ENCODE results near the gene KCNMA1.

The KCNMA1 gene

DNA sequence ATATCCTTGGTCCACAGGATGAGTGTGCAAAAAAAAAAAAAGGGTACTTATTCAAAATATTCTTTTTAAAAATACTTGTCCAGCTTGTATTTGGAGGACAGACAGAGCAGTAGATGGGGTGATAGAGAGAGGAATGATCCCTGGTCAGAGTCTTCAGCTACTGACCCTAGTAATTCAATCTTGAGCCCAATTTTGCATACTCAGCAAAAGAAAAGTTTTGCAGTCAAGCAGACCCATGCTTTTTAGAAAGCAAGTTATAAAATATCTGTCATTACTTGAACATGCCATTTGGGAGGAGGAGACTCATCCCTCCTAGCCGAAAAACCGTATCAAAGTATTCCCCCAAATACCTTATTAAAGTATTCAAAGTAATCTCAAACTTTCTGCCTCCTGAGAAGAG, 585.0 kb downstream of the KCNMA1 start:
- Histone ChIP-seq H3K36me3 (ENCODE audit: control insufficient read depth in 2 of 2, insufficient read depth in 2 of 2, low read length in 2 of 2) (peaks cover 0 to 7% of the 10 kb centered on the region in 2 donors), H3K27ac (ENCODE audit: low read length) (no peak overlapping the region), H3K4me3 (ENCODE audit: low read length in 2 of 2) (no peak overlapping the region), H3K9ac (ENCODE audit: low read length in 2 of 2) (no peak overlapping the region), H3K4me1 (ENCODE audit: control insufficient read depth, insufficient read depth, low read length) (no peaks in the 10 kb centered on the region), H3K9me3 (ENCODE audit: control insufficient read depth in 2 of 2, low read length in 2 of 2) (no peaks in the 10 kb centered on the region), H3K27me3 (ENCODE audit: control insufficient read depth in 1 of 2, insufficient read depth in 2 of 2, low read length in 2 of 2) (no peaks in the 10 kb centered on the region)

GRCh38 chr10:77051837-77052236, 585.8 kb downstream of the KCNMA1 start:
- Histone ChIP-seq H3K27me3 (ENCODE audit: control insufficient read depth in 1 of 2, insufficient read depth in 2 of 2, low read length in 2 of 2) (no peaks in the 10 kb centered on the region), H3K4me1 (ENCODE audit: control insufficient read depth, insufficient read depth, low read length) (no peaks in the 10 kb centered on the region), H3K36me3 (ENCODE audit: control insufficient read depth in 2 of 2, insufficient read depth in 2 of 2, low read length in 2 of 2) (peaks cover 0 to 7% of the 10 kb centered on the region in 2 donors), H3K9ac (ENCODE audit: low read length in 2 of 2) (no peak overlapping the region), H3K9me3 (ENCODE audit: control insufficient read depth in 2 of 2, low read length in 2 of 2) (no peaks in the 10 kb centered on the region), H3K4me3 (ENCODE audit: low read length in 2 of 2) (no peak overlapping the region), H3K27ac (ENCODE audit: low read length) (no peak overlapping the region)

GRCh38 chr10:77049896-77050295, 587.7 kb downstream of the KCNMA1 start:
- peaks cover 0 to 7% of the 10 kb centered on the region in 2 donors for H3K36me3 ChIP-seq (ENCODE audit: control insufficient read depth in 2 of 2, insufficient read depth in 2 of 2, low read length in 2 of 2)
- no peak overlapping the region for H3K4me3 ChIP-seq (ENCODE audit: low read length in 2 of 2)
- no peaks in the 10 kb centered on the region for H3K9me3 ChIP-seq (ENCODE audit: control insufficient read depth in 2 of 2, low read length in 2 of 2)
- H3K27me3 ChIP-seq (ENCODE audit: control insufficient read depth in 1 of 2, insufficient read depth in 2 of 2, low read length in 2 of 2) = no peaks in the 10 kb centered on the region
- no peaks in the 10 kb centered on the region for H3K4me1 ChIP-seq (ENCODE audit: control insufficient read depth, insufficient read depth, low read length)
- no peak overlapping the region for H3K27ac ChIP-seq (ENCODE audit: low read length)
- H3K9ac ChIP-seq (ENCODE audit: low read length in 2 of 2) = no peak overlapping the region

DNA sequence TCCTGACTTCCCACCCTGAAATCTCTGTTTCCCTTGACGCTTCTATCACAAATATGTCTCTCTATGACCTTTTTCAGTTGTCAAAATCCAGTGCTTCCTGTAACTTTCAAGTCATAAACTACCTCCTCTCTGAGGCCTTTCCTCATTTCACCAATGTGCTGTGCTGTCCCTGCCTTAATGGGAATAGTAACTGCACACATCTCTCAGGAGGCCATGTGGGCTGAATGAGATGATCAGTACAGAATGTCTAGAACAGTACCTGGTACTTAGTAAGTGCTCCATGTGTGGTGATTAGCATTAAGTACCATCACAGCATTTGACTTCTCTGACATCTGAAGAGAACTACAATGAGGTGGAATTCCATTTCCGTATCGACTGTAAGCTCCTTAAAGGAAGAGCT, 588.5 kb downstream of the KCNMA1 start:
- Histone ChIP-seq H3K36me3 (ENCODE audit: control insufficient read depth in 2 of 2, insufficient read depth in 2 of 2, low read length in 2 of 2) (peaks cover 0 to 7% of the 10 kb centered on the region in 2 donors), H3K27me3 (ENCODE audit: control insufficient read depth in 1 of 2, insufficient read depth in 2 of 2, low read length in 2 of 2) (no peaks in the 10 kb centered on the region), H3K27ac (ENCODE audit: low read length) (no peak overlapping the region), H3K4me1 (ENCODE audit: control insufficient read depth, insufficient read depth, low read length) (no peaks in the 10 kb centered on the region), H3K9ac (ENCODE audit: low read length in 2 of 2) (no peak overlapping the region), H3K9me3 (ENCODE audit: control insufficient read depth in 2 of 2, low read length in 2 of 2) (no peaks in the 10 kb centered on the region), H3K4me3 (ENCODE audit: low read length in 2 of 2) (no peak overlapping the region)

- H3K4me3 ChIP-seq (ENCODE audit: low read length in 2 of 2) = no peak overlapping the region
- H3K27ac ChIP-seq (ENCODE audit: low read length) = no peak overlapping the region
- H3K4me1 ChIP-seq (ENCODE audit: control insufficient read depth, insufficient read depth, low read length) = no peaks in the 10 kb centered on the region
Observed at GRCh38 chr10:77045085-77045484, 592.5 kb downstream of the KCNMA1 start.

DNA sequence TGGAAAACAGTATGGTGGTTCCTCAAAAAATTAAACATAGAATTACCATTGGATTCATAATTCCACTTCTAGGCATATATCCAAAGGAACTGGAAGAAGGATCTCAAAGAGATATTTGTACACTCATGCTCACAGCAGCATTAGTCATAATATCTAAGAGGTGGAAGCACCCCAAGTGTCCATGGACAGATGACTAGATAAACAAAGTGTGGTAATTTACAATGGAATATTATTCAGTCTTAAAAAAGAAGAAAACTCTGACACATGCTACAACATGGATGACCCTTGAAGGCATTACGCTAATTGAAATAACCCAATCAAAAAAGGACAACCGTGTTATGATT, 594.2 kb downstream of the KCNMA1 start:
- Histone ChIP-seq H3K27me3 (ENCODE audit: control insufficient read depth in 1 of 2, insufficient read depth in 2 of 2, low read length in 2 of 2) (no peaks in the 10 kb centered on the region), H3K4me1 (ENCODE audit: control insufficient read depth, insufficient read depth, low read length) (no peaks in the 10 kb centered on the region)

More at GRCh38 chr10:77045085-77045484, 592.5 kb downstream of the KCNMA1 start:
- no peaks in the 10 kb centered on the region for H3K27me3 ChIP-seq (ENCODE audit: control insufficient read depth in 1 of 2, insufficient read depth in 2 of 2, low read length in 2 of 2)
- H3K9ac ChIP-seq (ENCODE audit: low read length in 2 of 2) = no peak overlapping the region
- peaks cover 0 to 3% of the 10 kb centered on the region in 2 donors for H3K36me3 ChIP-seq (ENCODE audit: control insufficient read depth in 2 of 2, insufficient read depth in 2 of 2, low read length in 2 of 2)
- no peaks in the 10 kb centered on the region for H3K9me3 ChIP-seq (ENCODE audit: control insufficient read depth in 2 of 2, low read length in 2 of 2)

DNA sequence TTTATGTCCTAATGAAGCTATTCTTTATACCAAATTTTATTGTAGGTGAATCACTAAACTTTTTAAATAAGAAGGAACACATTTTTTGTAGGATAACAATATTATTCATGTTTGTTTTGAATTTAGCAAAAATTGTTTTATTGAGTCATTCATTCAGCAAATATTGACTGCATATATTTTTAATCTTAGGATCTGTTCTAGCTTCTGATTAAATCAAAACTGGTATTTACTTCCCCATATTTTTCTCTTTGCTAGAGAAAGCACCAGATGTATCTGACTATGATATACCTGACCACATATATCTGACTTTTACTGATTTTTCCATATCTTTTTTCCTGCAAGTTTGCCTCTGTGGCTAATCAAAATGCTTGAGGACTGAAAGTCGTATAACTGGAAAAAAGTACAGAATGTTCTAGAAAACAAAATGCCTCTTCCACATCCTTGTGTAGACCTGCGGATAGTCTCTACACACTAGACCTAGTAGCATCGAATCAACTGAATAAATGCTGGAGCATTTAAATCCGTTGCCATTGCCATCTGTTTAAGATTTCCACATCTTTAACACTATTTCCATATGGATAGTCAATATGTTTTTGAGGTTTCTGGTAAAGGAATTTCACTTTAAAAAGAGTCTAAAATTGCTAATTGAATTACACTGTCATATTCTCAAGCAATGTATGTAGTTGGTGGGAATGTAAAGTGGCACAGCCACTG, 594.7 kb downstream of the KCNMA1 start:
- Histone ChIP-seq H3K36me3 (ENCODE audit: control insufficient read depth in 2 of 2, insufficient read depth in 2 of 2, low read length in 2 of 2) (peaks cover 13 to 14% of the 10 kb centered on the region in 2 donors), H3K9ac (ENCODE audit: low read length in 2 of 2) (no peak overlapping the region), H3K27ac (ENCODE audit: low read length) (no peak overlapping the region), H3K9me3 (ENCODE audit: control insufficient read depth in 2 of 2, low read length in 2 of 2) (no peaks in the 10 kb centered on the region), H3K4me3 (ENCODE audit: low read length in 2 of 2) (no peak overlapping the region), H3K27me3 (ENCODE audit: control insufficient read depth in 1 of 2, insufficient read depth in 2 of 2, low read length in 2 of 2) (no peaks in the 10 kb centered on the region), H3K4me1 (ENCODE audit: control insufficient read depth, insufficient read depth, low read length) (no peaks in the 10 kb centered on the region)

More for the DNA sequence above, 594.2 kb downstream of the KCNMA1 start:
- Histone ChIP-seq H3K36me3 (ENCODE audit: control insufficient read depth in 2 of 2, insufficient read depth in 2 of 2, low read length in 2 of 2) (peaks cover 8 to 11% of the 10 kb centered on the region in 2 donors), H3K4me3 (ENCODE audit: low read length in 2 of 2) (no peak overlapping the region), H3K9ac (ENCODE audit: low read length in 2 of 2) (no peak overlapping the region), H3K9me3 (ENCODE audit: control insufficient read depth in 2 of 2, low read length in 2 of 2) (no peaks in the 10 kb centered on the region), H3K27ac (ENCODE audit: low read length) (no peak overlapping the region)

DNA sequence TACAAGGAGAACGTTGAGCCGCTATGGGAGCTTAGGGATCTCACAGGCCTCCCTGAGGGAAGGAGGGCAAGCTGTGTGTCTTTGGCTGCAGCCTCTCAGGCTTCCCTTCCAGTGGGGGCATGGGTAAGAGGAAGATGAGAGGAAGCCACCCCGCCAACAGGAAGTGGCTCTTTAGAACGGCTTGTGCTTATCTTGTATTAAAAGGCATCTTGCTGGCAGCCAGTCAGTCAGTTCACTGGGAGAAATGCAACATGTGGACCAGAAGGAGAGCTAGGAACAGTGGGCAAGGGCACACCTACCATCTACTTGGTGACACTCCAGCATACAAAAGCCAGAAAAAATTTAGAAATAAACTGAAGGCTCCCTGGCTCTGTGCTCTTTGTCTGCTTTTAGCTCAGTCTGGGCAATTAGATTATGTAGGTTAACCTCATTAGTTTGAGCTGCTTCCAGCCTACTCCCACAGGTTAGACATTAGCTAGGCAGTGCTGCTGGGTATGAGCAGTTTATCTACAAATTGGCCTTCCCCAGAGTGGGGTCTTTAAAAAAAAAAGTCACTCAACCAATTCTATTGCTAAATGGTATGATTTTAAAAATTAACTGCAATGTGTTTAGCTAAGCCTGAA, 595.9 kb downstream of the KCNMA1 start:
- Histone ChIP-seq H3K4me3 (ENCODE audit: low read length in 2 of 2) (no peak overlapping the region), H3K9me3 (ENCODE audit: control insufficient read depth in 2 of 2, low read length in 2 of 2) (no peaks in the 10 kb centered on the region), H3K36me3 (ENCODE audit: control insufficient read depth in 2 of 2, insufficient read depth in 2 of 2, low read length in 2 of 2) (peaks cover 14% of the 10 kb centered on the region in 2 donors), H3K27me3 (ENCODE audit: control insufficient read depth in 1 of 2, insufficient read depth in 2 of 2, low read length in 2 of 2) (no peaks in the 10 kb centered on the region), H3K4me1 (ENCODE audit: control insufficient read depth, insufficient read depth, low read length) (peaks cover 3% of the 10 kb centered on the region), H3K27ac (ENCODE audit: low read length) (no peak overlapping the region), H3K9ac (ENCODE audit: low read length in 2 of 2) (no peak overlapping the region)

DNA sequence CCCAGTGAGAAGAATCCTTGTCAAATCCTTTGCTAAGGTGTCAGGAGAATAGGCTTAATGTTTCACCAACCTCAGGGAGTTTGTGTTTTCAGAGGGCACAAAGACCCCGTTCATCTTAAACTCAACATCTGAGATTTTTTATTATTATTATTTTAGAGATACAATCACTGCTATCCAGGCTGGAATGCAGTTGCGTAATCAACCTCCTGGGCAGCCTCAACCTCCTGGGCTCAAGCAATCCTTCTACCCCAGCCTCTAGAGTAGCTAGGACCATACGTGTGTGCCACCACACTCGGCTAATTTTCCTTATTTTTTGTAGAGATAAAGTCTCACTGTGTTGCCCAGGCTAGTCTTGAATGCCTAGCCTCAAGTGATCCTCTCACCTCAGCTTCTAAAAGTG, 599.2 kb downstream of the KCNMA1 start:
- Histone ChIP-seq H3K4me1 (ENCODE audit: control insufficient read depth, insufficient read depth, low read length) (peaks cover 3% of the 10 kb centered on the region), H3K9ac (ENCODE audit: low read length in 2 of 2) (no peak overlapping the region), H3K36me3 (ENCODE audit: control insufficient read depth in 2 of 2, insufficient read depth in 2 of 2, low read length in 2 of 2) (peaks cover 14% of the 10 kb centered on the region in 2 donors), H3K27ac (ENCODE audit: low read length) (no peak overlapping the region), H3K9me3 (ENCODE audit: control insufficient read depth in 2 of 2, low read length in 2 of 2) (no peaks in the 10 kb centered on the region), H3K4me3 (ENCODE audit: low read length in 2 of 2) (no peak overlapping the region), H3K27me3 (ENCODE audit: control insufficient read depth in 1 of 2, insufficient read depth in 2 of 2, low read length in 2 of 2) (no peaks in the 10 kb centered on the region)

GRCh38 chr10:77037735-77038403, 599.7 kb downstream of the KCNMA1 start:
- H3K36me3 ChIP-seq (ENCODE audit: control insufficient read depth in 2 of 2, insufficient read depth in 2 of 2, low read length in 2 of 2) = peaks cover 14% of the 10 kb centered on the region in 2 donors
- H3K4me3 ChIP-seq (ENCODE audit: low read length in 2 of 2) = no peak overlapping the region
- H3K27me3 ChIP-seq (ENCODE audit: control insufficient read depth in 1 of 2, insufficient read depth in 2 of 2, low read length in 2 of 2) = no peaks in the 10 kb centered on the region
- H3K27ac ChIP-seq (ENCODE audit: low read length) = no peak overlapping the region
- H3K4me1 ChIP-seq (ENCODE audit: control insufficient read depth, insufficient read depth, low read length) = peaks cover 3% of the 10 kb centered on the region
- H3K9me3 ChIP-seq (ENCODE audit: control insufficient read depth in 2 of 2, low read length in 2 of 2) = no peaks in the 10 kb centered on the region
- H3K9ac ChIP-seq (ENCODE audit: low read length in 2 of 2) = no peak overlapping the region
